Peyer's patch (tissue), 4 donors: ENCODE results near the gene PPP5C.

ENCODE experiments used
- POLR2A ChIP-seq, 2 donors: fragments of 450-650 bp; IDR thresholded peaks; one replicate each; pipeline ENCODE4 v1.5.1; 2017; ENCODE audit warnings: antibody characterized with exemption in 2 of 2, mild to moderate bottlenecking in 2 of 2, moderate library complexity in 2 of 2
- TF ChIP-seq, protein P1 (sequence below), 6 experiments: fragments of 450-650 bp in 4 of 6; fragments of 200-600 bp in 2 of 6; sonication (generic) in 1 of 6; IDR thresholded peaks; one replicate each; pipeline ENCODE4 v1.5.1; 2017 to 2019; ENCODE audit warnings: antibody characterized with exemption in 6 of 6, mild to moderate bottlenecking in 3 of 6, moderate library complexity in 1 of 6

DNA sequence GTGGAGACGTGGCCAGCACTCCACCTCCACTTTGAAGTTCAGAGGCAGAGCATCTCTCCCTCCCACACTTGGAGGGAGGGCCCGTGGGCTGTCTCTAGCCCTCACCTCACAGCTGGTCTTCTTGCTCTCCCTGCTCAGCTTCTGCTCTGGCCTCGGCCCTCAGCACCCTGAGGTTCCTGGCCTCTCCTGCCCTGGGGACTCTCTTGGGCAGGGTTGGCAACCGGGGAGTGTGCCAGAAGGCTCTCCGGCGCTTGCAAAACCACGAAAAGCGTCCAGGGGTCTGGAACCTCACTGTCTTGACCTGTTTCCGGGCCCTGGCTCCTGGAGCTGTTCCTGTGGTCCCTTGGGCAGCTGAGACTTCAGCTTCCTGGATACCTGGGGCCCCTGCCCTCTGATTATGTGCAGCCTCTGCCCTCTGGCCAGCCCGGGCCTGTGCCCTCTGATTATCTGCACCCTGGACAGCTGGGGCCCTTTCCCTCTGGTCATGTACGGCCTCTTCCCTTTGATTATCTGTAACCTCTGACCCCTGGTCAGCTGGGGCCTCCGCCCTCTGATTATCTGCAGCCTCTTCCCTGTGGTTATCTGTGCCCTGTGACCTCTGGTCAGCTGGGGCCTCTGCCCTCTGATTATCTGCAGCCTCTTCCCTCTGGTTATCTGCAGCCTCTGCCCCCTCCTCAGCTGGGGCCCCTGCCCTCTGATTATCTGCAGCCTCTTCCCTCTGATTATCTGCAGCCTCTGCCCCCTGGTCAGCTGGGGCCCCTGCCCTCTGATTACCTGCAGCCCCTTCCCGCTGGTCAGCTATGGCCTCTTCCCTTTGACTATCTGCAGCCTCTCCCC, 64.4 kb downstream of the PPP5C start:
- TF ChIP-seq, protein P1, sequence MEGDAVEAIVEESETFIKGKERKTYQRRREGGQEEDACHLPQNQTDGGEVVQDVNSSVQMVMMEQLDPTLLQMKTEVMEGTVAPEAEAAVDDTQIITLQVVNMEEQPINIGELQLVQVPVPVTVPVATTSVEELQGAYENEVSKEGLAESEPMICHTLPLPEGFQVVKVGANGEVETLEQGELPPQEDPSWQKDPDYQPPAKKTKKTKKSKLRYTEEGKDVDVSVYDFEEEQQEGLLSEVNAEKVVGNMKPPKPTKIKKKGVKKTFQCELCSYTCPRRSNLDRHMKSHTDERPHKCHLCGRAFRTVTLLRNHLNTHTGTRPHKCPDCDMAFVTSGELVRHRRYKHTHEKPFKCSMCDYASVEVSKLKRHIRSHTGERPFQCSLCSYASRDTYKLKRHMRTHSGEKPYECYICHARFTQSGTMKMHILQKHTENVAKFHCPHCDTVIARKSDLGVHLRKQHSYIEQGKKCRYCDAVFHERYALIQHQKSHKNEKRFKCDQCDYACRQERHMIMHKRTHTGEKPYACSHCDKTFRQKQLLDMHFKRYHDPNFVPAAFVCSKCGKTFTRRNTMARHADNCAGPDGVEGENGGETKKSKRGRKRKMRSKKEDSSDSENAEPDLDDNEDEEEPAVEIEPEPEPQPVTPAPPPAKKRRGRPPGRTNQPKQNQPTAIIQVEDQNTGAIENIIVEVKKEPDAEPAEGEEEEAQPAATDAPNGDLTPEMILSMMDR (IDR thresholded peaks at IDR 0.05): no peak
- no peak for TF ChIP-seq POLR2A (IDR thresholded peaks at IDR 0.05)
